Nucleus accumbens (tissue), 56 donors: ENCODE data around the gene SLAMF6.
"Not testable (repeated sequence)": the region's sequence is repeated elsewhere in the genome, so short reads cannot be mapped to it uniquely, and the experiment has no call there.

ENCODE experiments used
- DNase-seq, 56 donors: peaks; one replicate each; lab custom pipeline; 2025; lab: John Stamatoyannopoulos, UW

SLAMF6 gene

GRCh38 chr1:160544647-160545046 lies 21.6 kb upstream of the SLAMF6 start:
- DNase-seq, result peak in 1 of 56 donors; percentile 3

GRCh38 chr1:160542303-160542945 lies 19.4 kb upstream of the SLAMF6 start:
- DNase-seq, result no peak

DNA sequence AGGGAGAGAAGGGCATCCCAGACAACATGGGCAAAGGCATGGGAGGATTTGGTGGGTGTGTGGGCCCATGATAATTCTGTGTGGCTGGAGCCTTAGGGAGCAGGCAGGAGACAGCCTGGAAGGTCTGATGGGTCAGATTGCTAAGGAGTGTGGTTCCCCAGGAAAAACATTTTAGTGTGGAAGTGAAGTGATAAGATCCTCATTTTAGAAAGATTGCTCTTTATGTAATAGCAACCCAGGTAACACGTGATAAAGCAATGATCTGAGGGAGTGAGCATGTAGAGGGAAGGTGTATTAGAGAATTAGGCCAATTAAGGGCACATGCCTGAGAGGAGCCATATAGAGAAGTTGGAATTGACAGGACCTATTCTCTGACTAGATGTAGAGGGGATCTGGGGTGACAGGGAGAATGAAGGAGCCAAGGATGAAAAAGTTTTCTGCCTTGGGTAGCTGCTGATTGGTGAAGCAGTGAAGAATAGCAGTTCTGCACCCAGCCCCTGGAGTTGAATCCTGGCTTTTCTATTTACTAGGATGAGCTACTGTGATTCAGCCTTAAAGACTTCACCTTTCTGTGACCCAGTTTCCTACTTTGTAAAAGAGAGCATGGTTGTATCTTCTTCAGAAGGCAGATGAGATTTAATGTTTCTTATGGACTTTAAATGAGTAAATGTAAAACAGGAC lies 18.7 kb upstream of the SLAMF6 start:
- DNase-seq, result no peak

- DNase-seq, result no peak
These were observed 17.8 kb upstream of the SLAMF6 start for GRCh38 chr1:160540859-160541233.

DNA sequence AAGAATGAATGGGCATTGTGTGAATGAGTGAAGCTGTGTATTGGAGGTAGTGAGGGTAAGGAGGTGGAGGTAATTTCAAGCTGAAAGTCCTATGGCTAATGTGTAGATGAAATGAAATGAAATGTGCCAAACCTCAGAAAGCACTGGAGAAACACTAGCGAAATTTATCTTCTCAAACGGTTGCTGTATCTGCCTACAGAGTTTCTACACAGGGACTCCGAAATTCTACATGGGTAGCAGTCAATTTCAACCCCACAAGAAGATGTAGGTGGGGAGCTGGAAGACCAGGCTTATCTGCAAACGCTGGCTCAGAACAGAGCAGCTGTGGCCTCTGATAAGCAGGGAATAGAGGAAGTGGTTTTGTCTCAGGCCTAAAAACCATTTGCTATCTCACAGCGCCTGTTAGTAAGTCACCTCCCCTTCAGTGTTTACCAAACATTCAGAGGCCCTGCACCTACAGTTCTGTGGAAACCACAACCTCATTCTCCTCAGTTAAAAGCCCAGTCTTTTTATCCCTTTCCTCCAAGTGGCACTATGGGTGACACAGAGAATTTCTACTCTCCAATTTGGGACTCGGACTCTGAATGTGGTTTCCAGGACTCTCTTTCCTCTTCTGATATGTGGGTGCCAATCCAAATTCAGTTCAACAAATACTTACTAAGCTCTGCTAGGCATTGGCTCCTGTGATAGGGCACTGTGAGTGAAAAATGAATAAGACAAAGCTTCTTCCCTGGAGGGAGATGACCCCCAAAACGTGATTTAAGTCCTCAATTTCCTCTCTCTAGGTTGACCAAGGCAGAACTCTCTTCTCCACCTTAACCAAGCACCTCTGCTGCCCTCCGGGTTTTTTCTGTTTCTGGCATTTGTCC lies 17.2 kb upstream of the SLAMF6 start:
- DNase-seq, result no peak

GRCh38 chr1:160539684-160539989 lies 16.6 kb upstream of the SLAMF6 start:
- no peak for DNase-seq

DNA sequence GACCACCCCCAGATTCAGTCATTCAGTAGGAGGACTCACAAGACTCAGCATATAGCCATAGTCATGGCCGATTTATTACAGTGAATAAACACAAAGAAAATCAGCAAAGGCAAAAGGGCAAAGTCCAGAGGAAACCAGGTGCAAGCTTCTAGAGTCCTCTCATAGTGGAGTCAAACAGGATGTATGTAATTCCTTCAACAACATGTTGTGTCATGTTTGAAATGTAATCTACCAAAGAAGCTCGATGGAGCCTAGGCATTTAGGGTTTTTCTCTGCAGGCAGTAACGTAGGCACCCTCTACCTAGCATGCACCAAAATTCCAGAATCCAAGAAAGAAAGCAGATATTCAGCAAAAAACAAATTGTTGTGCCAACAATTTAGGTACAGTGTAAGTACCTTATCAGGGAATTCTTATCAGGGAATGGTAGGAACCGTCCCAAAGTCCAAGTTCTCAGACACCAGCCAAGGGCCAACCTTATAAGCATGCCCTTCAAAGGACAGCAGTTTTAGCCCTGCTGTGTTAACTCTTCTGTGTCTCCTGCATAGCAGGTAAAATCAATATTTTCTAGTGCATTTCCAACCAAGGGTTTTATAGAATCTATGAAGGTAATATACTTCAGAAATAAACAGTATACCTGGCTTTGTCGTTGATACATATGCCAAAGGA lies 16.1 kb upstream of the SLAMF6 start:
- DNase-seq, result no peak

GRCh38 chr1:160537714-160538665 lies 14.9 kb upstream of the SLAMF6 start:
- DNase-seq, result no peak

DNA sequence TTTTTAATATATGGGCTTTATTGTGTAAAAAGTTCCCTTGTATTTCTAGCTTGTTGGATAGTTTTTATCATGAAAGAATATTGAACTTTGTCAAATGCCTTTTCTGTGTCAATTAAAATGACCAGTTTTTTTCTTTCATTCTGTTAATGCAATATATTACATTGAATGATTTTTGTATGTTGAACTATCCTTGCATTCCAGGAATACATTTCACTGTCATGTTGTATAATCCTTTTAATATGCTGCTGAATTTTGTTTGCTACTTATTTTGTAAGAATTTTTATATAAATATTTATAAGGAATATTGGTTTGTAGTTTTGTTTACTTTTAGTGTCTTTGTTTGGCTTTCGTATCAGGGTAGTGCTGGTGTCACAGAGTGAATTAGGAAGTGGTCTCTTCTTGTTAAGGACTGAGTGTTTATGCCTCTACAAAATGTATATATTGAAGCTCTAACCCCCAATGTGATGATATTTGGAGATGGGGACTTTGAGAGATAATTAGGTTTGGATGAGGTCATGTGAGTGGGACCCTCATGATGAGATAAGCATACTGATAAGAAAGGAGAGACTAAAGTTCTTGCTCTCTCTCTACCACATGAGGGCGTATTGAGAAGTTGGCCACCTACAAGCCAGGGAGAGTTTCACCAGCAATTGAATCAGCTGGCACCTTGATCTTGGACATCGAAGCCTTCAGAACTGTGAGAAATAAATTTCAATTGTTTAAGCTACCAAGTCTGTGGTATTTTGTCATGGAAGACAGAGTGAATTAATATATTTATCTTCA lies 12.0 kb upstream of the SLAMF6 start:
- no peak for DNase-seq

DNA sequence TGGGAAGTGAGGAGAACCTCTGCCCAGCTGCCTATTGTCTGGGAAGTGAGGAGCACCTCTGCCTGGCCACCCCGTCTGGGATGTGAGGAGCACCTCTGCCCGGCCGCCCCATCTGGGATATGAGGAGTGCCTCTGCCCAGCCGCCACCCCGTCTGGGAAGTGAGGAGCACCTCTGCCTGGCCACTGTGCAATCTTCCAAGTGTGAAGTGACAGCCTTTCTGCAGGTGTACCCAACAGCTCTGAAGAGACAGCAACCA lies 9.4 kb upstream of the SLAMF6 start:
- not testable (repeated sequence) for DNase-seq

DNA sequence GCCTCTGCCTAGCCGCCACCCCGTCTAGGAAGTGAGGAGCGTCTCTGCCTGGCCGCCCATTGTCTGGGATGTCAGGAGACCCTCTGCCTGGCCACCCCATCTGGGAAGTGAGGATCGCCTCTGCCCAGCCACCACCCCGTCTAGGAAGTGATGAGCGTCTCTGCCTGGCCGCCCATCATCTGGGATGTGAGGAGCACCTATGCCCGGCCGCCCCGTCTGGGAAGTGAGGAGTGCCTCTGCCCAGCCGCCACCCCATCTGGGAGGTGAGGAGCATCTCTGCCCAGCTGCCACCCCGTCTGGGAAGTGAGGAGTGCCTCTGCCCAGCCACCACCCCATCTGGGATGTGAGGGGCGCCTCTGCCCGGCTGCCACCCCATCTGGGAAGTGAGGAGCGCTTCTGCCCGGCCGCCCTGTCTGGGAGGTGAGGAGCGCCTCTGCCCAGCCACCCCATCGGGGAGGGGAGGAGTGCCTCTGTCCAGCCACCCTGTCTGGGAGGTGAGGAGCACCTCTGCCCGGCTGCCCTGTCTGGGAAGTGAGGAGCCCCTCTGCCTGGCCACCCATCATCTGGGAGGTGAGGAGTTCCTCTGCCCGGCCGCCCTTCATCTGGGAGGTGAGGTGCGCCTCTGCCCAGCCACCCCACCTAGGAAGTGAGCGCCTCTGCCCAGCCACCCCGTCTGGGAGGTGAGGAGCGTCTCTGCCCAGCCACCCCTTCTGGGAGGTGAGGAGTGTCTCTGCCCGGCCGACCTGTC lies 8.9 kb upstream of the SLAMF6 start:
- not testable (repeated sequence) for DNase-seq

DNA sequence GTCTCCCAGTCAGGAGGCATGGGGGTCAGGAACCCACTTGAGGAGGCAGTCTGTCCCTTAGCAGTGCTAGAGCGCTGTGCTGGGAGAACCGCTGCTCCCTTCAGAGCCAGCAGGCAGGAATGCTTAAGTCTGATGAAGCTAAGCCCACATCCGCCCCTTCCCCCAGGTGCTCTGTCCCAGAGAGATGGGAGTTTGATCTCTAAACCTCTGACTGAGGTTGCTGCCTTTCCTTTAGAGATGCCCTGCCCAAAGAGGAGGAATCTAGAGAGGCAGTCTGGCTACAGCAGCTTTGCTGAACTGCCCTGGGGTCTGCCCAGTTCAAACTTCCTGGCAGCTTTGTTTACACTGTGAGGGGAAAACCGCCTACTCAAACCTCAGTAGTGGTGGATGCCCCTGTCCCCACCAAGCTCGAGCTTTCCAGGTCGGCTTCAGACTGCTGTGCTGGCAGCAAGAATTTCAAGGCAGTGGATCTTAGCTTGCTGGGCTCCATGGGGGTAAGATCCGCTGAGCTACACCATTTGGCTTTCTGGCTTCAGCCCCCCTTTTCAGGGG lies 6.4 kb upstream of the SLAMF6 start:
- not testable (repeated sequence) for DNase-seq

DNA sequence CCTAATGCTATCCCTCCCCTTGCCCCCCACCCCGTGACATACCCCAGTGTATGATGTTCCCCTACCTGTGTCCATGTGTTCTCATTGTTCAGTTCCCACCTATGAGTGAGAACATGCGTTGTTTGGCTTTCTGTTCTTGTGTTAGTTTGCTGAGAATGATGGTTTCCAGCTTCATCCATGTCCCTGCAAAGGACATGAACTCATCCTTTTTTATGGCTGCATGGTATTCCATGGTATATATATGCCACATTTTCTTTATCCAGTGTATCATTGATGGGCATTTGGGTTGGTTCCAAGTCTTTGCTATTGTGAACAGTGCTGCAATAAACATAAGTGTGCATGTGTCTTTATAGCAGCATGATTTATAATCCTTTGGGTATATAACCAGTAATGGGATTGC lies 734 bp upstream of the SLAMF6 start:
- DNase-seq, result not testable (repeated sequence)

DNA sequence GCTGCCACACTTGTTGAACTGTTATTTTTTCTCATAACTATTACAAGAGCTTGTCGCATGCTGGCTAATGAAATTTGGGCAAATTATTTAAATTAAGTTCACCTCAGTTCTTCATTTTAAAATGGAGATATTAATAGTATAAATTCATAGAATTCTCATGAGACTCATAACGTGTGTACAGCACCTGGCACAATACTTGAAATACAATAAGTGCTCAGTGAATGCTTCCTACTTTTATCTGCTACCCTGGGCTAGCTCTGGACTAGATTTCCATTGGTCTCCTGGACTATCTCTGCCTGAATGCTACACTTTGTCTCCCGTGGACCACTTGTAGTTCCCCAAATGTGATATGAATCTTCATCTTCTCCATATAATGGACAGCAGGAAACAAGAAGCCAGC lies 919 bp downstream of the SLAMF6 start:
- DNase-seq, result no peak

DNA sequence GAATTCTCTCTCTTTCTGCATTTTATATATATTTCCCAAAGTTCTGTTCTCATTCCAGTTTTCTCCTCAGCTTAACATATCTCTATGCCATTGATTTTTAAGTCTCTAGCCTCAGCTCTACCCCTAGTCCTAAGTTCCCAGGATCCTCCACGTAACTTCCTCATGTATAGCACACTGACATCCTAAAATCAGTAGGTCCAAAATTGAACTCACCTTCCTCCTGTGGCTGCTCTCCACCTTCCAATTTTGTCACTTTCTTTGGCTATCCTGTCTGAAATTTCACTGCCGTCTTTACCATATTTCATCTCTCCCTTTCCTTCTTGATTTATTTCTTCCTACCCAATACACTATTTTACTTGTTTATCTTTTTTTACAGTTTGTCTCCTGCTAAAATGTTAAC lies 1.5 kb downstream of the SLAMF6 start:
- no peak for DNase-seq

- DNase-seq, result no peak
These were observed 2.1 kb downstream of the SLAMF6 start for GRCh38 chr1:160520999-160521398.

- DNase-seq, result no peak
These were observed 2.5 kb downstream of the SLAMF6 start for GRCh38 chr1:160520582-160520981.

- DNase-seq, result no peak
These were observed 3.2 kb downstream of the SLAMF6 start for GRCh38 chr1:160519642-160520435.
